GM18951 (cell line): ENCODE measurements around the gene RHBDF2.

Source experiments
- POLR2A ChIP-seq: IDR thresholded peaks from 4 replicates; pipeline ENCODE4 v1.6.1; 2011; ENCODE audit warnings: mild to moderate bottlenecking; ENCODE audit not compliant: insufficient read length, insufficient read depth; ENCODE audit errors: extremely low read depth
- in situ Hi-C: fragments of 300-500 bp; cut with MboI; formaldehyde crosslinking; loops from one replicate; pipeline ENCODE4 v1.12.0; 2022; ENCODE audit warnings: low sequenced_read_pairs, mixed read lengths, inconsistent platforms; ENCODE audit not compliant: unreplicated experiment

RHBDF2 gene

DNA sequence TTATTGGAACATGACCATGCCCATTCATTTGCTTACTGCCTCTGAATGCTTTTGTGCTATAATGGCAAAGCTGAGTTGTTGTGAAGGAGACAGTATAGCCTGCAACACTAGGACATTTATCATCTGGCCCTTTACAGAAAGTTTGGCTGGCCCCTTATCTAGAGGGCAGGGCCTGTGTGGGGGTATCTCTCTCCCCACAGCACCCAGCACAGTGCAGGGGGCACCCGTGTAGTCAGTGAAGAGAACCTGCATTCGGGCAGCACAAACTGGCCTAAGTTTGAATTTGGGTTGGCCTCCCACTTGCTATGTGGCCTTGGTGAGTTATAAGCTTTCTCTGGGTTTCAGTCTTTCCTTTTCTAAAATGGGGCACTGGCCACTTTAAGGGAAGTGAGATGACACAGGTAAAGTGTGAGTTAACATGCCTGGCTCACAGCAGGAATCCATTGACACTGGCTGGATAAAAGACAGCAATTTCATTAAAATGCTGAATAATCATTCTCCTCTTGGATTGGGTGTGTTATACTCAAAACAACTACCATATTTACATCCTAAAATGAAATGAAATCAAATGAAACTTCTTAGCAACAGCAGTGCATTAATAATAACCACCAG lies 60.4 kb downstream of the RHBDF2 start:
- TF ChIP-seq POLR2A = no peak
- in situ Hi-C loops = no loop called here

DNA sequence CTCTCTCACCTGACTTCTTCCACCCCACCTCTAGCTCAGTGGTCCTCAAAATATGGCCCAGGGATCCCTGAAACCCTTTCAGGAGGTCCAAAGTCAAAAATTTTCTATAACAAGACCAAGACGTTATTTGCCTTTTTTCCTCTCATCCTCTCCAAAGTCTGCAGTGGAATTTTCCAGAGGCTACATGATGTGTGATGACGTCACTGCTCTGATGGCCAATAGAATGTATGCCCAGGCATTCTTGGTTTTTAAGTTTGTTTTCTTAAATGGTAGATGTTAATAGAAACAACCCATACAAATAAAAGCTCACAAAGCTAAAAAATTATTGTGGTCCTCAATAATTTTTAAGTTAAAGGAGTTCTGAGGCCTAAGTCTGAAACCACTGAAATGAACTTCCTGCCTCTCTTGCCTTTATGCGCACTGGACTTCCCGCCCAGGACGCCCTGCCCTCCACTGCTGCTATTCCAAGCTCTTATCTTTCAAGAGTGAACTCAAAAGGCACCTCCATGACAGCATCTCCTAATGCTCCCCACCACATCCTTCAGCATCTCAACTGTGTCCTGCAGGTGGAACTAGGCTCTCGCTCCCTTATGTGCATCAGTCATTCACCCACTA lies 61.8 kb downstream of the RHBDF2 start:
- no peak for TF ChIP-seq POLR2A
- in situ Hi-C loops = no loop called here

DNA sequence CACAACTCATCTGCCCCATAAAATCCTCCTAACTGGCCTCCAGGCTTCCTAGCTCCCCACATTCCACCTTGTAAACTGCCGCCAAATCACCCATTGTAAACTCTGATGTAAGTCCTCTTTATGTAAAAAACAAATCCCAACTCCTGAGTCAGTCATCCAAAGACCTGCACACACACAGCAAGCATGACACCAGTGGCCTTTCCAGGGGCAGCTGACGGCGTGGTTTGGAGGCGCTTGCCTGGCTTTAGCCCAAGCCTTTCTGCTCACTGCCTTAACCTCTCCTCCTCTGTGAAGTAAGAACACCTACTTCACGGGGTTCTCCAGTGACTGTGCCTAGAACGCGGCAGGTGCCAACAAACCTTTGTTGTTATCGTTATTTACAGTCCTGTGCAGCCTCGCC lies 62.3 kb downstream of the RHBDF2 start:
- TF ChIP-seq POLR2A = no peak
- in situ Hi-C loops = no loop called here

DNA sequence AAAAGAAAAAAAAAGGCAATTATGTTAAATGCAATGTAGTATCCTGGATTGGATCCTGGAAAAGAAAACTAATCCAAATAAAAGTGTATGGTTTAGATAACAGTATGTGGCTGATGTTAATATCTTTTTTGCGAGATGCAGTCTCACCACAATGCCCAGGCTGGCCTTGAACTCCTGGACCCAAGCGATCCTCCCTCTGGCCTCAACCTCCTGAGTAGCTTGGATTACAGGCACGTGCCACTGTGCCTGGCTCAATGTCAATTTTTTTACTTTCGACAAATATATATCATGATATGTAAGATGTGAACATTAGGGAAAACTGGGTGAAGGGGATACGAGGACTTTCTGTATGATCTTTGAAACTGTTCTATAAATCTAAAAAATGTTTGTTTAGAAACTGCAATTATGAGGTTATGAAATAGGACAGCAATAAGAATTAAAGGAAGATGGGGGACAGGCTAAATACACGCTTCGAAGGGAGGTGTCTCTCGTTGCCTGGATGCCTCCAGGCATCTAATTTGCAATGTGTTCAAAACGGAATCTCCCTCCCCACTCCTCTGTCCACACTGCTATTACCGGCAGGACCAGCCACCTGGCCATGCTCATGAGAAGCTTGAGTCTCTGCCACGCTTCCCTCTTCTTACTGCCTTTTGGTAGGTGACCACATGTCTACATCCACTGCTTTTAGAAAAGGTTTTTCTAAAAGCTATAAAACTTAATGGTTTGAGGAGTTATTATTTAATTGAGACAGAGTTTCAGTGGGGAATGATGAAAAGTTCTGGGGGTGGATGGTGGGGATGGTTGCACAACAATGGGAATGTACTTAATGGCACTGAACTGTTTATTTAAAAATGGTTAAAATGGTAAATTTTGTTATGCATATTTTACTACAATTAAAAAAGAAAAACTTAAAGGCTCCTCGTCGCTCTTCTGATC lies 63.5 kb downstream of the RHBDF2 start:
- no peak for TF ChIP-seq POLR2A

DNA sequence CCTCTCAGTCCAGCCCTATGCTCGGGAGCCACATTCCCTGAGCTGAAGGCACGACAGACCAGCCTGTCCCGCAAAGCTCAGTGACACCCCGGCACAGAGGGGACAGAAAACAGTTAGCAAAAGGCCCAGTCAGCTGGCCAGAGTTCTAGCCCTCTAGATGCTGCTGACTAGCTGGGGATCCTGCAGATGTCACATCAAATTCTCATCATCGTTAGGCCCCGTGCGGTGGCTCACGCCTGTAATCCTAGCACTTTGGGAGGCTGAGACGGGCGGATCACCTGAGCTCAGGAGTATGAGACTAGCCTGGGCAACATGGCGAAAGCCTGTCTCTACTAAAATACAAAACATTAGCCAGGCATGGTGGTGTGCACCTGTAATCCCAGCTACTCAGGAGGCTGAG lies 65.5 kb downstream of the RHBDF2 start:
- in situ Hi-C loops = no loop called here

More for the DNA sequence above, 63.5 kb downstream of the RHBDF2 start:
- in situ Hi-C loops = no loop called here

DNA sequence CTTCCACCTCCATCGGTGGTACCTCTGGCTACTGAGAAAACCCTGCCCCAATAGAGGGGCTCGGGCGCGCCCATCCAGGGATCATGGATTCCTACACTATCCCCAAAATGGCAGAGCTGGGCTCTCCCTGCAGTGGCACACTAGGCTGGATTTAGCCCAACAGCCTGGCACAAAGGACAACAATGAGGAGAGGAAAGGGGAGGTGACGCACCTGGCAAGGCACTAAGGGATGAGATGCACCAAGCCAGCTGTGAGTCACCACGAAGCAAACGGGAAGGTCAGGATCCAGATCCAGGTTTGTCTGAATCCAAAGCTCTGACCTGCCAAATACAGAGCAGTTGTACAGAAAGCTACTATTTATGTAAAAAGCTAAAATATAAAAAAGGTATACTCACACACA lies 66.4 kb downstream of the RHBDF2 start:
- TF ChIP-seq POLR2A = no peak
- in situ Hi-C loops = no loop called here

More for the DNA sequence above, 65.5 kb downstream of the RHBDF2 start:
- TF ChIP-seq POLR2A = no peak

DNA sequence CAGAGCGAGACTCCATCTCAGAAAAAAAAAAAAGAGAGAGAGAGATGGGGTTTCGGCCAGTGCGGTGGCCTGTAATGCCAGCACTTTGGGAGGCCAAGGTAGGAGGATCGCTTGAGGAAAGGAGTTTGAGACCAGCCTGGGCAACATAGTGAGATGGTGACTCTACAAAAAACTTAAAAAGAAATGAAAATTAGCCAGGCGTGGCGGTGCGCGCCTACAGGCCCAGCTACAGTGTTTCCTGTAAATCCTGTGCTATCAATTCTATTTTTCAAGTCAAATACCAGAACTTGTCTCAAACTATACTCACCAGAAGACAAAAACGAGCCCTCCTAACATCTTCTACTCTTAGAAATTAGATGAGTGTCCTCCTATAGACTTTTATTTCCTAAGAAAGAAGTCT lies 67.5 kb downstream of the RHBDF2 start:
- TF ChIP-seq POLR2A = no peak
- in situ Hi-C loops = no loop called here

DNA sequence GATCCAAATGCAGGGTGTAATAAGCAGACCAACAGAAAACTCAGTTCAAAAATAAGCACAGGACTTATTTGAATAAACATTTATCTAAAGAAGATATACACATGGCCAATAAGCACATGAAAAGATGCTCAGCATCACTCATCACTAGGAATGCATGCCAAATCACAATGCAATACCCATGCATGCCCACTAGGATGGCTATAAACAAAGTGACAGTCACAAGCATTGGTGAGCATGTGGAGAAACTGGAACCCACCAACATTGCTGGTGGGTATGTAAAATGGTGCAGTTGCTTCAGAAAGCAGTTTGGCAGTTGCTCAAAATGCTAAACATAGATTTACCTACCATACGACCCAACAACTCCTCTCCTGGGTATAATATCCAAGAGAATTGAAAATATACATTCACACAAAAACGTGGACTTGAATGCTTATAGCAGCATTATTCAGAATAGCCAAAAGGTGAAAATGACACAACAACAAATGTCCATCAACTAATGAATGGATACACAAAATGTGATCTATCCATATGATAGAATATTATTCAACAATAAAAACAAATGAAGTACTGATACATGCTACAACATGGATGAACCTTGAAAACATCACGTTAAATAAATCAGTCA lies 68.4 kb downstream of the RHBDF2 start:
- TF ChIP-seq POLR2A = no peak
- in situ Hi-C loops = no loop called here

DNA sequence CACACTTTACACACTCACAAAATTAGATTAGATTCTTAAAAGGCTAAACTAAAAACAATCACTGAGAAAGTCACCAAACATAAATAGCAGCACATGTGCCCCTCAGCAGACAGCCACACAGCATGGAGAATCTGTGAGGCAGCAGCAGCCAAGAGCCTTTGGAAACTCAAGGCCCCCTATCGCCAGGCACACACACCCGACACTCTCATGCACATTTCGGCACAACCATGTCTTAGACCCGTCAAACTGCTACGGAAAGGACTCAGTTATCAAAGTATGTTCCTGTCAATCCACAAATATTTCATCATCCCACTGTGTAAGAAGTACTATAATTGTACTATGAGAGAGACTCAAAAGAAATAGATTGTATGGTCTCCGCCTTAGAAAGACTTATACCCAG lies 69.2 kb downstream of the RHBDF2 start:
- no peak for TF ChIP-seq POLR2A
- in situ Hi-C loops = no loop called here

DNA sequence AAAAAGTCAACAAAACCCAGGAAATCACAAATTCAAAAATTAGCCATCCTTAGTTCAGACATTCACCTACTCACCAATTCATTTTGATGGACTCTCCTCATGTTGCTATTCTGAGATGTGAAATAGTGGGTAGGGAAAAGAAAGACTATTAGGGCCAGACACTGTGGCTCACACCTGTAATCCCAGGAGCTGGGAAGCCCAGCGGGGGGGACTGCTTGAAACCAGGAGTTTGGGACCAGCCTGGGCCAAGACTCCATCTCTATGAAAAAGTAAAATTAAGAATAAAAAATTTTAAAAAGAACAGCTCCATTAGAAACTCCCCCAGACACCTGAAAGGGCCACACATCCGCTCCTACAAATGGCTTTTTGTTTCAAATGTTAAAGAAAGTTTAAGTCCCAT lies 69.7 kb downstream of the RHBDF2 start:
- in situ Hi-C loops = no loop called here

DNA sequence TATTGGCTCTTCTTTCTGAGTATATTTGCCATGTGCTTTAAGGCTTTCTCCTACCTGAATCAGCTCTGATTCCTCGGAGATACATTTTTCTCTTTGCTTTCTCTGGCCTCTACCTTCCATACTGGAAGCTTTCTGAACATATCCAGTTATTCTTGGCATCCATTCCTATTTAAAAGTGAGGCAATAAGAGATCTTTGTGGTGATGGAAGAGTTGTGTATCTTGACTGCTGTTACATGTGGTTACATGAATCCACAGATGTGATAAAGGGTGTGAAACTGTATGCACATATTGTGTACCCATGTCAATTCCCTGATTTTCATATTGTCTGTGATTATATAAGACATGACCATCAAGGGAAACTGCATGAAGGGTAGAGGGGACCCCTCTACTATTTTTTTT lies 72.7 kb downstream of the RHBDF2 start:
- TF ChIP-seq POLR2A = no peak
- in situ Hi-C loops = no loop called here

More for the DNA sequence above, 69.7 kb downstream of the RHBDF2 start:
- TF ChIP-seq POLR2A = no peak

DNA sequence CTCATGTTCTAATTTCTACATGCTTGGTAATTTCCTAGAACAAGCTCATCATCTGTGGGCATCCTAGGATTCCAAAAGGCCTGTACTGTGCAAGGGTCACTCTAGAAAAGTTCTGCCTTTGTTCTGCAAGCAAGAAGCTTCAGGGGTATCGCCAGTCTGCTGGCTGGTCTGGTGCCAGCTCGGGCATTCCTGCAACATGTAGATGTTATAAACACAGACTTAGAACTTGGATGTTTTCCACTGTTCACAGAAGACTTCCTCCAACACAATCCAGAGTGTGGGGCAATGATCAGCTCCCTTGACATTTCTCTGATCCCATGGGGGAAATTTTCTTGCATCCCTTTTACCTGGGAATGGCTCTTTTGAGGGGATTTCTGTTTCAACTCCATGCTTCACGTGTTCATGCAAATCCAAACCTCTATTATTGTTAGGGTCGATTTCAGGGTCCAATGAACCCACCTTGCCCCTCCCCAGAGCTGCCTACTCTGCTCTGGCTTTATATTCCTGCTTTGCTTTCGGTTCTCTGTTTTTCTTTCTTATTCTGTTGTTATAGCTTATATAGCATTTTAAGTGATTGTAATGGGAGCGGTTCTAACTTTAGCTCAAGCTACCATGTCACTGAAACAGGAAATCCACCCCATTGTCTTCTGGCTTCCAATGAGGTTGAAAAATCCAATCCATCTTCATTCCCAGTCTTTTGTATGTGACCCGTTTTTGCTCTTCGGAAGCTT lies 73.6 kb downstream of the RHBDF2 start:
- TF ChIP-seq POLR2A = no peak
- in situ Hi-C loops = no loop called here
